Measurements from ENCODE around the gene RYR2. TPM values are rescaled to one million over a fixed set of nuclear protein-coding genes. Genes with fewer than 3 reads are reported as not detected.

The RYR2 gene
- total and polyA plus RNA-seq, 2 of the 8 experiments (the other 6 are each of a cell fraction or from before 2014, with no cell fraction given) = 1.3 to 4.4 TPM

GRCh38 chr1:237303929-237304328 is 261.9 kb downstream of the RYR2 start:
- no peak overlapping the region for H3K4ac ChIP-seq (replicated peaks; ENCODE audit: insufficient read length, low read depth, low read length)
- no peak overlapping the region for H2AFZ ChIP-seq (ENCODE audit: low read length)
- no peak overlapping the region for H2BK120ac ChIP-seq (replicated peaks; ENCODE audit: low read depth, low read length)
- no peak overlapping the region for H2BK20ac ChIP-seq (ENCODE audit: low read length)
- H3K23ac ChIP-seq (ENCODE audit: insufficient read length) = no peak overlapping the region
- no peaks in the 10 kb centered on the region for H3K79me2 ChIP-seq (ENCODE audit: control insufficient read depth in 1 of 2, insufficient read depth in 2 of 2, low read length in 2 of 2)
- ChIA-PET CTCF (ENCODE audit: partially characterized antibody) (interaction anchor here (0.6 to 1.4 kb wide), 2 partner anchors 11 to 612 kb away, joined by 3 read pairs; no protein-coding TSS in a partner anchor), POLR2A (ENCODE audit: partially characterized antibody) (no interaction called here)
- no peaks in the 10 kb centered on the region for H3K36me3 ChIP-seq (ENCODE audit: control insufficient read depth in 2 of 4, insufficient read depth in 4 of 4, low read length in 3 of 4)
- no peak overlapping the region for H4K8ac ChIP-seq (ENCODE audit: extremely low read depth, insufficient read depth, low read length)
- no peak overlapping the region for H3K18ac ChIP-seq (ENCODE audit: extremely low read depth, low read length)
- H3K27ac ChIP-seq (ENCODE audit: low read depth, low read length) = no peak overlapping the region
- no peak overlapping the region for H3K4me2 ChIP-seq (ENCODE audit: insufficient read depth in 1 of 2, low read depth in 2 of 2, low read length in 2 of 2)
- WGBS, 2 experiments (ENCODE audit: extremely low coverage in 1 of 2, insufficient coverage in 1 of 2, insufficient read length in 1 of 2, insufficient replicate concordance in 2 of 2, low coverage in 1 of 2, low lambda C conversion rate in 2 of 2, missing lambda C conversion rate in 1 of 2) = 79% methylated on average over 1 of the region's 1 CpG; no CpG with 5 or more reads in 1 of the 2 experiments
- H2BK5ac ChIP-seq (ENCODE audit: low read depth, low read length) = no peak overlapping the region
- H3K9ac ChIP-seq (replicated peaks in 1 of 4; ENCODE audit: extremely low read depth in 1 of 4, low read depth in 3 of 4, low read length in 3 of 4) = no peak overlapping the region
- no peak overlapping the region for H2AK5ac ChIP-seq (ENCODE audit: low read depth, low read length)
- no peak overlapping the region for H3K4me3 ChIP-seq (ENCODE audit: extremely low read depth in 1 of 4, insufficient read depth in 2 of 4, low read depth in 3 of 4, low read length in 4 of 4)
- no peak overlapping the region for H4K5ac ChIP-seq (ENCODE audit: insufficient read length, low read depth, low read length)
- no peak overlapping the region for H2BK12ac ChIP-seq (ENCODE audit: low read depth, low read length)
- no peak overlapping the region for H3K14ac ChIP-seq (ENCODE audit: insufficient read length)
- H3K4me1 ChIP-seq (replicated peaks in 1 of 4; ENCODE audit: control insufficient read depth in 3 of 4, insufficient read depth in 4 of 4, low read length in 3 of 4) = no peaks in the 10 kb centered on the region
- TF ChIP-seq ASH2L (IDR thresholded peaks at IDR 0.05; ENCODE audit: low read length) (no peak), SP4 (IDR thresholded peaks at IDR 0.05; ENCODE audit: low read length) (no peak), SP1 (IDR thresholded peaks at IDR 0.05; ENCODE audit: low read depth, low read length) (no peak), EGR1 (IDR thresholded peaks at IDR 0.05; ENCODE audit: borderline replicate concordance, low read depth, low read length) (no peak), EP300 (IDR thresholded peaks at IDR 0.05; ENCODE audit: borderline replicate concordance in 1 of 2, low read depth in 2 of 2, low read length in 2 of 2) (no peak), JUN (IDR thresholded peaks at IDR 0.05; ENCODE audit: low read depth, low read length) (no peak), NANOG (IDR thresholded peaks at IDR 0.05; ENCODE audit: insufficient read depth, low read depth, low read length, poor library complexity, severe bottlenecking) (no peak), E2F6 (IDR thresholded peaks at IDR 0.05) (no peak), SUZ12 (IDR thresholded peaks at IDR 0.05; ENCODE audit: low read length) (no peak), SRF (IDR thresholded peaks at IDR 0.05; ENCODE audit: low read depth, low read length) (no peak)
- H4K20me1 ChIP-seq (replicated peaks in 1 of 2; ENCODE audit: control insufficient read depth in 1 of 2, insufficient read depth in 2 of 2, low read length in 2 of 2) = no peaks in the 10 kb centered on the region
- no peaks in the 10 kb centered on the region for H3K23me2 ChIP-seq (ENCODE audit: low read depth, low read length)
- no peak for DNase-seq (ENCODE audit: low read depth in 1 of 2, low spot score in 2 of 2)
- H3K27me3 ChIP-seq (replicated peaks in 1 of 4; ENCODE audit: control insufficient read depth in 3 of 4, extremely low read depth in 1 of 4, insufficient read depth in 3 of 4, low read length in 3 of 4) = peaks cover 0 to 1% (median 0%) of the 10 kb centered on the region in 4 experiments; a peak in 1 of 7 replicates
- FAIRE-seq = no peak
- H4K91ac ChIP-seq (replicated peaks; ENCODE audit: insufficient read length, low read length) = no peak overlapping the region
- no peaks in the 10 kb centered on the region for H3K9me3 ChIP-seq (ENCODE audit: insufficient read depth in 2 of 2, low read depth in 1 of 2, low read length in 1 of 2)
- no peak overlapping the region for H3K56ac ChIP-seq (replicated peaks; ENCODE audit: insufficient read length, low read depth, low read length)
- no peak overlapping the region for H2BK15ac ChIP-seq (ENCODE audit: low read length)
- H3K79me1 ChIP-seq (ENCODE audit: low read depth, low read length) = no peaks in the 10 kb centered on the region
